Activated T-cell treated with anti-CD3 and anti-CD28 coated beads, Interleukin-2, amount 50 U/mL, for 48 hours (primary cell): ENCODE measurements around the gene BOLL.
"Not testable (repeated sequence)": the region's sequence is repeated elsewhere in the genome, so short reads cannot be mapped to it uniquely, and the experiment has no call there.

Experiments
- DNase-seq, 2 experiments: peaks; one replicate each; pipeline ENCODE4 v3.0.0-alpha.2; 2020

BOLL gene

GRCh38 chr2:197705912-197706838, 78.9 kb downstream of the BOLL start:
- DNase-seq, result peak; percentile 41 to 42

- DNase-seq, result peak; percentile 90 to 93
Observed at GRCh38 chr2:197705121-197705911, 79.8 kb downstream of the BOLL start, which contains the start of gene MARS2. TSS of gene MARS2 (plus strand) at chr2:197705369. CDS start at chr2:197705406, 37 bp downstream.

- no peak for DNase-seq
Observed at GRCh38 chr2:197704434-197705120, 80.5 kb downstream of the BOLL start.

- peak; percentile 30 to 46 for DNase-seq
Observed at GRCh38 chr2:197700960-197701359, 84.2 kb downstream of the BOLL start.

GRCh38 chr2:197699724-197700123, 85.4 kb downstream of the BOLL start:
- not testable (repeated sequence) for DNase-seq

- DNase-seq, result not testable (repeated sequence)
Observed at GRCh38 chr2:197696571-197696970, 88.5 kb downstream of the BOLL start.

- not testable (repeated sequence) for DNase-seq
Observed at GRCh38 chr2:197695971-197696370, 89.1 kb downstream of the BOLL start.

GRCh38 chr2:197695206-197695605, 89.9 kb downstream of the BOLL start:
- not testable (repeated sequence) for DNase-seq

- DNase-seq, result no peak
Observed at GRCh38 chr2:197677483-197677882, 107.6 kb downstream of the BOLL start.

- no peak for DNase-seq
Observed at GRCh38 chr2:197677056-197677455, 108.1 kb downstream of the BOLL start.
